Mesenchymal stem cell (in vitro differentiated cells and primary cell): Measurements from ENCODE around the gene SLC6A3.
A peak's percentile ranks its signal among the peaks of the same experiment; 100 is the strongest.

Experiments used
- DNase-seq: peaks from one replicate; pipeline ENCODE4 v3.0.0-alpha.2; 2013
- H2AFZ ChIP-seq: one replicate; pipeline ENCODE4 v1.6.1; 2013; ENCODE audit warnings: low read depth, mild to moderate bottlenecking, control low read depth, inconsistent platforms, low read length, moderate library complexity
- H2AK5ac ChIP-seq: 2 replicates; pipeline ENCODE4 v1.6.1; 2013; ENCODE audit warnings: low read length, moderate library complexity, mild to moderate bottlenecking, inconsistent platforms; ENCODE audit not compliant: severe bottlenecking
- H2BK120ac ChIP-seq: one replicate; pipeline ENCODE4 v1.6.1; 2013; ENCODE audit warnings: low read depth, mild to moderate bottlenecking, inconsistent platforms, low read length, moderate library complexity
- H2BK12ac ChIP-seq, 2 experiments: one replicate each; pipeline ENCODE4 v1.6.1; 2013; ENCODE audit warnings: inconsistent platforms in 2 of 2, low read length in 2 of 2, mild to moderate bottlenecking in 2 of 2, moderate library complexity in 2 of 2, control low read depth in 1 of 2
- H2BK15ac ChIP-seq: one replicate; pipeline ENCODE4 v1.6.1; 2013; ENCODE audit warnings: mild to moderate bottlenecking, low read depth, inconsistent platforms; ENCODE audit not compliant: poor library complexity, severe bottlenecking
- H2BK5ac ChIP-seq: 2 replicates; pipeline ENCODE4 v1.6.1; 2013; ENCODE audit warnings: low read depth, mild to moderate bottlenecking, low read length, control low read depth, inconsistent platforms; ENCODE audit not compliant: poor library complexity, severe bottlenecking
- H3K14ac ChIP-seq, 2 experiments: one replicate each; pipeline ENCODE4 v1.6.1; 2013; ENCODE audit warnings: inconsistent platforms in 2 of 2, low read length in 2 of 2, control low read depth in 1 of 2, mild to moderate bottlenecking in 1 of 2, moderate library complexity in 1 of 2
- H3K18ac ChIP-seq, 2 experiments: one replicate each; pipeline ENCODE4 v1.6.1; 2013; ENCODE audit warnings: inconsistent platforms in 2 of 2, low read length in 2 of 2, control low read depth in 1 of 2, low read depth in 1 of 2, mild to moderate bottlenecking in 1 of 2
- H3K23ac ChIP-seq, 2 experiments: one replicate each; pipeline ENCODE4 v1.6.1; 2013; ENCODE audit warnings: inconsistent platforms in 2 of 2, low read length in 2 of 2, mild to moderate bottlenecking in 2 of 2, moderate library complexity in 2 of 2, control low read depth in 1 of 2
- H3K27ac ChIP-seq: 2 replicates; pipeline ENCODE4 v1.5.1; 2013; ENCODE audit warnings: mild to moderate bottlenecking, moderate library complexity, low read length, control low read depth, inconsistent platforms; ENCODE audit not compliant: poor library complexity, severe bottlenecking
- H3K27me3 ChIP-seq, 2 experiments: 2 replicates each; pipeline versions ENCODE4 v1.6.1 to v1.7.0; 2013; ENCODE audit warnings: low read length in 2 of 2, mild to moderate bottlenecking in 2 of 2, moderate library complexity in 2 of 2, control low read depth in 1 of 2, inconsistent platforms in 1 of 2; ENCODE audit not compliant: control insufficient read depth in 1 of 2, insufficient read depth in 1 of 2
- H3K36me3 ChIP-seq, 2 experiments: 2 replicates each; pipeline versions ENCODE4 v1.6.1 to v1.7.0; 2013; ENCODE audit warnings: low read length in 2 of 2, control low read depth in 1 of 2, inconsistent platforms in 1 of 2, low read depth in 1 of 2, mild to moderate bottlenecking in 1 of 2; ENCODE audit not compliant: insufficient read depth in 2 of 2, control insufficient read depth in 1 of 2
- H3K4ac ChIP-seq, 2 experiments: one replicate each; pipeline ENCODE4 v1.6.1; 2013; ENCODE audit warnings: inconsistent platforms in 2 of 2, low read length in 2 of 2, mild to moderate bottlenecking in 2 of 2, moderate library complexity in 2 of 2, control low read depth in 1 of 2, low read depth in 1 of 2
- H3K4me1 ChIP-seq: 2 replicates; pipeline ENCODE4 v1.6.1; 2013; ENCODE audit warnings: low read depth, low read length, control low read depth; ENCODE audit not compliant: control insufficient read depth, insufficient read depth
- H3K4me2 ChIP-seq: 2 replicates; pipeline ENCODE4 v1.6.1; 2013; ENCODE audit warnings: low read length, mild to moderate bottlenecking, inconsistent platforms; ENCODE audit not compliant: poor library complexity, severe bottlenecking
- H3K4me3 ChIP-seq, 2 experiments: 2 replicates each; pipeline versions ENCODE4 v1.5.1 to v1.7.0; 2013; ENCODE audit warnings: low read length in 2 of 2, mild to moderate bottlenecking in 2 of 2, control low read depth in 1 of 2, low read depth in 1 of 2; ENCODE audit not compliant: insufficient read depth in 1 of 2
- H3K79me1 ChIP-seq: replicated peaks from 2 replicates; pipeline ENCODE4 v1.6.1; 2013; ENCODE audit warnings: mild to moderate bottlenecking, control low read depth, low read length, inconsistent platforms; ENCODE audit not compliant: poor library complexity, severe bottlenecking
- H3K9ac ChIP-seq: 2 replicates; pipeline ENCODE4 v1.7.0; 2013; ENCODE audit warnings: mild to moderate bottlenecking, low read length, moderate library complexity
- H3K9me3 ChIP-seq: 2 replicates; pipeline ENCODE4 v1.7.0; 2013; ENCODE audit warnings: mild to moderate bottlenecking, low read length; ENCODE audit not compliant: control insufficient read depth
- H4K8ac ChIP-seq: one replicate; pipeline ENCODE4 v1.6.1; 2013; ENCODE audit warnings: inconsistent platforms, mild to moderate bottlenecking, low read length, moderate library complexity
- H4K91ac ChIP-seq: one replicate; pipeline ENCODE4 v1.6.1; 2013; ENCODE audit warnings: mild to moderate bottlenecking, low read length, inconsistent platforms
- WGBS: methylation state at CpG from one replicate; pipeline ENCODE4 v1.1.7; 2013; ENCODE audit warnings: mixed read lengths; 5-methylcytosine and 5-hydroxymethylcytosine counted together

SLC6A3 gene

GRCh38 chr5:1418921-1419280, 26.3 kb downstream of the SLC6A3 start:
- no peak overlapping the region for H3K23ac ChIP-seq
- no peak overlapping the region for H3K4me2 ChIP-seq
- DNase-seq: no peak
- no peak overlapping the region for H4K91ac ChIP-seq
- H3K9ac ChIP-seq: no peak overlapping the region
- H4K8ac ChIP-seq: no peak overlapping the region
- no peak overlapping the region for H3K4me3 ChIP-seq
- H2BK120ac ChIP-seq: no peak overlapping the region
- H3K27ac ChIP-seq: no peak overlapping the region
- no peak overlapping the region for H2BK12ac ChIP-seq
- H2AFZ ChIP-seq: no peak overlapping the region
- H3K36me3 ChIP-seq: no peaks in the 10 kb centered on the region
- no peak overlapping the region for H2BK5ac ChIP-seq
- H3K14ac ChIP-seq: no peak overlapping the region
- no peaks in the 10 kb centered on the region for H3K4me1 ChIP-seq
- H3K18ac ChIP-seq: no peak overlapping the region
- H2BK15ac ChIP-seq: no peak overlapping the region
- H3K79me1 ChIP-seq: no peaks in the 10 kb centered on the region
- no peaks in the 10 kb centered on the region for H3K9me3 ChIP-seq
- peaks cover 0 to 22% of the 10 kb centered on the region in 2 experiments for H3K27me3 ChIP-seq
- no peak overlapping the region for H2AK5ac ChIP-seq
- no peak overlapping the region for H3K4ac ChIP-seq

GRCh38 chr5:1418238-1418920, 26.9 kb downstream of the SLC6A3 start:
- no peak overlapping the region for H3K4ac ChIP-seq
- H3K18ac ChIP-seq: no peak overlapping the region
- no peak overlapping the region for H3K9ac ChIP-seq
- no peak overlapping the region for H2BK12ac ChIP-seq
- no peak overlapping the region for H3K4me2 ChIP-seq
- no peak overlapping the region for H2BK120ac ChIP-seq
- no peak overlapping the region for H3K14ac ChIP-seq
- H3K79me1 ChIP-seq: no peaks in the 10 kb centered on the region
- WGBS: 72% methylated on average over 2 of the region's 2 CpGs
- no peak overlapping the region for H4K91ac ChIP-seq
- no peak overlapping the region for H2BK15ac ChIP-seq
- no peak overlapping the region for H2AK5ac ChIP-seq
- no peaks in the 10 kb centered on the region for H3K4me1 ChIP-seq
- H3K9me3 ChIP-seq: no peaks in the 10 kb centered on the region
- peak overlapping the region in 1 of 2 experiments; percentile 3 for H3K4me3 ChIP-seq
- no peak overlapping the region for H3K23ac ChIP-seq
- DNase-seq: no peak
- H2AFZ ChIP-seq: no peak overlapping the region
- no peak overlapping the region for H3K27ac ChIP-seq
- H2BK5ac ChIP-seq: no peak overlapping the region
- H4K8ac ChIP-seq: no peak overlapping the region
- H3K36me3 ChIP-seq: no peaks in the 10 kb centered on the region
- H3K27me3 ChIP-seq: peaks cover 0 to 27% of the 10 kb centered on the region in 2 experiments

DNA sequence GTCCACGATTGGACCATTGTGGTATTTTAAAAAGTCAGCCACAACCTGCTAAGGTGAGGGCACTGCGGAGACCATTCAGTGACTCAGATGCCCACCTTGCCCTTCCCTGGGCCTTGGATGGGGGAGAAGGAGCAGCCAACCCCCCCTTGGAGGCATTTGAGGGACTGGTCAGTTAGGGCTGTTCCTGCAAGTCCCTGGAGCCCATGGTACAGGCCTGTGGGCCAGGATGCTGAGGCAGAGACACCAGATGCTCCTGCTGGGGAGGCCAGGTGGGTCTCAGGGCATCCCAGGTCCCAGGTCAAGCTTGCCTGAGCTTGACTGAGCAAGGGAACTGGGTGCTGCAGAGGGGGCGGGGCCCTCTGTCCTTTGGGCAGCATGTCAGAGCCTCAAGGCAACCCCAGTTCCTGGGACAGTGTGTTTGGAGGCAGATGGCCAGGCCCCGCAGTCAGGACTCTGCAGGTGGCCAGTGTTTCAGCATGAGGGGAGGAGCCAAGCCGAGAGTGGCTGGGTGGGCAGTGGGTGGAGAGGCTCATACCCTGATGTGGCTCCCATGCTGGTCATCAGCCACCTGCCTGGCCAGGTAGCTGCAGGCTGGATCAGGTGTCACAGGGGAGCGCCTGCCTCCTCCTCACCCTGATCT, 27.5 kb downstream of the SLC6A3 start:
- WGBS: 66% methylated on average over 6 of the region's 6 CpGs
- H3K18ac ChIP-seq: no peak overlapping the region
- H2AFZ ChIP-seq: no peak overlapping the region
- H4K91ac ChIP-seq: no peak overlapping the region
- H3K4me1 ChIP-seq: no peaks in the 10 kb centered on the region
- H4K8ac ChIP-seq: no peak overlapping the region
- no peak overlapping the region for H3K9ac ChIP-seq
- H3K79me1 ChIP-seq: no peaks in the 10 kb centered on the region
- H2BK12ac ChIP-seq: no peak overlapping the region
- peak overlapping the region in 1 of 2 experiments; percentile 3 for H3K4me3 ChIP-seq
- peaks cover 0 to 34% of the 10 kb centered on the region in 2 experiments for H3K27me3 ChIP-seq
- H3K9me3 ChIP-seq: no peaks in the 10 kb centered on the region
- no peak for DNase-seq
- no peak overlapping the region for H3K23ac ChIP-seq
- no peak overlapping the region for H2AK5ac ChIP-seq
- H2BK5ac ChIP-seq: no peak overlapping the region
- H3K36me3 ChIP-seq: no peaks in the 10 kb centered on the region
- no peak overlapping the region for H3K4ac ChIP-seq
- no peak overlapping the region for H3K14ac ChIP-seq
- H3K4me2 ChIP-seq: no peak overlapping the region
- no peak overlapping the region for H3K27ac ChIP-seq
- no peak overlapping the region for H2BK15ac ChIP-seq
- no peak overlapping the region for H2BK120ac ChIP-seq

- H3K4ac ChIP-seq: no peak overlapping the region
- H2BK12ac ChIP-seq: no peak overlapping the region
- H3K79me1 ChIP-seq: no peaks in the 10 kb centered on the region
- no peaks in the 10 kb centered on the region for H3K36me3 ChIP-seq
- H3K4me3 ChIP-seq: no peak overlapping the region
- H3K18ac ChIP-seq: no peak overlapping the region
- no peak overlapping the region for H2AFZ ChIP-seq
- H3K14ac ChIP-seq: no peak overlapping the region
- H3K27ac ChIP-seq: no peak overlapping the region
- H4K8ac ChIP-seq: no peak overlapping the region
- H3K9me3 ChIP-seq: no peaks in the 10 kb centered on the region
- H2BK15ac ChIP-seq: no peak overlapping the region
- no peak overlapping the region for H3K9ac ChIP-seq
- peaks cover 3 to 41% of the 10 kb centered on the region in 2 experiments for H3K27me3 ChIP-seq
- 77% methylated on average over 12 of the region's 12 CpGs for WGBS
- H2AK5ac ChIP-seq: no peak overlapping the region
- no peak overlapping the region for H2BK120ac ChIP-seq
- H3K23ac ChIP-seq: no peak overlapping the region
- no peak overlapping the region for H3K4me2 ChIP-seq
- no peak for DNase-seq
- no peak overlapping the region for H2BK5ac ChIP-seq
- no peaks in the 10 kb centered on the region for H3K4me1 ChIP-seq
- H4K91ac ChIP-seq: no peak overlapping the region
Measured at GRCh38 chr5:1416856-1417469, 28.3 kb downstream of the SLC6A3 start.
